Prostate gland (tissue), 2 donors: ENCODE data around the gene COL2A1. TPM values are rescaled to one million over a fixed set of nuclear protein-coding genes. Genes with fewer than 3 reads are reported as not detected.

Source experiments
- DNase-seq: peaks from one replicate; pipeline ENCODE4 v3.0.0-alpha.2; 2019; ENCODE audit warnings: low spot score
- H3K27ac ChIP-seq, 2 donors: fragments of 200-600 bp; sonication (generic); 2 replicates each; pipeline ENCODE4 v1.5.1; 2017 to 2019
- H3K27me3 ChIP-seq: fragments of 200-600 bp; sonication (generic); replicated peaks from 2 replicates; pipeline ENCODE4 v1.5.1; 2019; ENCODE audit not compliant: insufficient read depth
- H3K36me3 ChIP-seq, 2 donors: fragments of 200-600 bp; sonication (generic); 1 replicate in 1 of 2; 2 replicates in 1 of 2; pipeline versions ENCODE4 v1.5.1 to v1.8.1; 2017 to 2019
- H3K4me1 ChIP-seq: fragments of 200-600 bp; sonication (generic); replicated peaks from 2 replicates; pipeline ENCODE4 v1.5.1; 2019
- H3K4me3 ChIP-seq, 2 donors: fragments of 200-600 bp; sonication (generic); 2 replicates each; pipeline ENCODE4 v1.5.1; 2017 to 2019
- H3K9me3 ChIP-seq: fragments of 200-600 bp; sonication (generic); 2 replicates; pipeline ENCODE4 v1.5.1; 2017
- CTCF ChIP-seq, 4 experiments: fragments of 200-600 bp in 2 of 4; fragments of 450-650 bp in 2 of 4; sonication (generic) in 2 of 4; IDR thresholded peaks; 1 replicate in 3 of 4; 2 replicates in 1 of 4; pipeline ENCODE4 v1.5.1; 2016 to 2019; ENCODE audit warnings: antibody characterized with exemption in 4 of 4, mild to moderate bottlenecking in 2 of 4, moderate library complexity in 2 of 4
- POLR2A ChIP-seq: fragments of 450-650 bp; IDR thresholded peaks from one replicate; pipeline ENCODE4 v1.6.1; 2016; ENCODE audit warnings: antibody characterized with exemption, mild to moderate bottlenecking
- POLR2AphosphoS5 ChIP-seq: sonication (generic); formaldehyde crosslinking; IDR thresholded peaks from one replicate; pipeline ENCODE4 v1.6.1; 2017; ENCODE audit warnings: antibody characterized with exemption
- WGBS: methylation state at CpG from one replicate; pipeline ENCODE4 v1.1.5; 2018; 5-methylcytosine and 5-hydroxymethylcytosine counted together
- intact Hi-C: fragments of 100-400 bp; cut with DNase I; formaldehyde crosslinking; loops from one replicate; pipeline ENCODE4 v1.14.2; 2022
- total RNA-seq, 2 donors: library from RNA; depleted of rRNA; stranded (reverse); fragments of >200 nt; gene quantifications; one replicate each; pipeline ENCODE4 v1.1.0, GENCODE V29; 2016

COL2A1 gene
- total RNA-seq, 2 donors from 2014 or later: 0.14 to 1.9 TPM

GRCh38 chr12:47983541-47984115 lies 20.6 kb downstream of the COL2A1 start:
- Histone ChIP-seq H3K27me3 (no peaks in the 10 kb centered on the region), H3K36me3 (no peaks in the 10 kb centered on the region), H3K4me1 (no peaks in the 10 kb centered on the region), H3K4me3 (no peak overlapping the region), H3K27ac (no peak overlapping the region), H3K9me3 (no peaks in the 10 kb centered on the region)
- intact Hi-C loops: no loop called here
- TF ChIP-seq CTCF (IDR thresholded peaks at IDR 0.05) (no peak), POLR2AphosphoS5 (no peak), POLR2A (no peak)
- no peak for DNase-seq
- whole genome bisulfite sequencing: 89% methylated on average over 5 of the region's 5 CpGs

GRCh38 chr12:47982770-47983169 lies 21.5 kb downstream of the COL2A1 start:
- no peak for DNase-seq
- Histone ChIP-seq H3K27me3 (no peaks in the 10 kb centered on the region), H3K9me3 (no peaks in the 10 kb centered on the region), H3K4me3 (no peak overlapping the region), H3K27ac (no peak overlapping the region), H3K36me3 (no peaks in the 10 kb centered on the region), H3K4me1 (no peaks in the 10 kb centered on the region)
- intact Hi-C loops: no loop called here
- WGBS: 92% methylated on average over 11 of the region's 11 CpGs
- no peak for TF ChIP-seq CTCF (IDR thresholded peaks at IDR 0.05)
- no peak for TF ChIP-seq POLR2AphosphoS5
- TF ChIP-seq POLR2A: no peak

- H3K36me3 ChIP-seq: no peaks in the 10 kb centered on the region
- intact Hi-C loops: no loop called here
- no peaks in the 10 kb centered on the region for H3K27me3 ChIP-seq
- 82% methylated on average over 5 of the region's 5 CpGs for WGBS
- no peak overlapping the region for H3K4me3 ChIP-seq
- DNase-seq: no peak
- no peak for TF ChIP-seq CTCF (IDR thresholded peaks at IDR 0.05)
- TF ChIP-seq POLR2AphosphoS5: no peak
- TF ChIP-seq POLR2A: no peak
- H3K4me1 ChIP-seq: no peaks in the 10 kb centered on the region
- H3K9me3 ChIP-seq: no peaks in the 10 kb centered on the region
- no peak overlapping the region for H3K27ac ChIP-seq
Observed at GRCh38 chr12:47982311-47982710, 22.0 kb downstream of the COL2A1 start.

GRCh38 chr12:47981496-47982260 lies 22.6 kb downstream of the COL2A1 start:
- H3K36me3 ChIP-seq: no peaks in the 10 kb centered on the region
- H3K27me3 ChIP-seq: no peaks in the 10 kb centered on the region
- H3K27ac ChIP-seq: no peak overlapping the region
- 66% methylated on average over 20 of the region's 20 CpGs for WGBS
- intact Hi-C loops: no loop called here
- H3K9me3 ChIP-seq: no peaks in the 10 kb centered on the region
- TF ChIP-seq CTCF (IDR thresholded peaks at IDR 0.05) (no peak), POLR2AphosphoS5 (no peak), POLR2A (no peak)
- no peaks in the 10 kb centered on the region for H3K4me1 ChIP-seq
- H3K4me3 ChIP-seq: no peak overlapping the region
- DNase-seq: no peak
